Stimulated activated CD8-positive, alpha-beta memory T cell treated with anti-CD3 and anti-CD28 coated beads, Interleukin-12 subunit alpha, Interleukin-12 subunit beta, amount 100 ng/mL, for 24 hours (primary cell): ENCODE results near the gene MEP1B.

Experiments
- DNase-seq: peaks from one replicate; pipeline ENCODE4 v3.0.0-alpha.2; 2020; ENCODE audit errors: extremely low read depth

Gene MEP1B

GRCh38 chr18:32267463-32267862, 77.6 kb downstream of the MEP1B start:
- DNase-seq = no peak
